Activated T-cell treated with anti-CD3 and anti-CD28 coated beads for 1 hour (primary cell): ENCODE data around the gene RBM7.

ENCODE experiments used
- DNase-seq: peaks from one replicate; pipeline ENCODE4 v3.0.0-alpha.2; 2020; ENCODE audit warnings: low read depth

Gene RBM7

GRCh38 chr11:114448749-114449482 lies 48.5 kb downstream of the RBM7 start:
- DNase-seq: no peak

GRCh38 chr11:114449845-114450244 lies 49.4 kb downstream of the RBM7 start:
- no peak for DNase-seq

GRCh38 chr11:114452399-114452798 lies 51.9 kb downstream of the RBM7 start:
- no peak for DNase-seq
